Measurements from ENCODE around the gene UBE2O. TPM values are rescaled to one million over a fixed set of nuclear protein-coding genes. Genes with fewer than 3 reads are reported as not detected.
A peak's percentile ranks its signal among the peaks of the same experiment; 100 is the strongest.

The UBE2O gene
- total RNA-seq, 1 donor from 2014 or later, result 19.3 TPM

GRCh38 chr17:76382803-76383545 lies 70.0 kb downstream of the UBE2O start:
- peak; percentile 29 for ATAC-seq
- intact Hi-C loops (cut with DNase I), result no loop called here
- no peak for TF ChIP-seq CTCF (IDR thresholded peaks at IDR 0.05)

GRCh38 chr17:76382351-76382802 lies 70.6 kb downstream of the UBE2O start:
- H3K36me3 ChIP-seq, result no peaks in the 10 kb centered on the region
- no peaks in the 10 kb centered on the region for H3K9me3 ChIP-seq
- H3K4me3 ChIP-seq, result peak overlapping the region; percentile 68
- ATAC-seq, result no peak
- peak overlapping the region; percentile 77 for H3K27ac ChIP-seq
- H3K4me1 ChIP-seq, result peaks cover 33% of the 10 kb centered on the region
- no peak for TF ChIP-seq CTCF (IDR thresholded peaks at IDR 0.05)
- intact Hi-C loops (cut with DNase I), result no loop called here
- H3K27me3 ChIP-seq, result no peaks in the 10 kb centered on the region
- no peak for DNase-seq

More at GRCh38 chr17:76382803-76383545, 70.0 kb downstream of the UBE2O start:
- Histone ChIP-seq H3K9me3 (no peaks in the 10 kb centered on the region), H3K4me3 (peak overlapping the region; percentile 68), H3K27ac (peak overlapping the region; percentile 77), H3K36me3 (no peaks in the 10 kb centered on the region), H3K27me3 (no peaks in the 10 kb centered on the region), H3K4me1 (peaks cover 33% of the 10 kb centered on the region)
- DNase-seq, result peak; percentile 82

GRCh38 chr17:76381633-76382350 lies 71.2 kb downstream of the UBE2O start:
- no peak for TF ChIP-seq CTCF (IDR thresholded peaks at IDR 0.05)
- H3K36me3 ChIP-seq, result no peaks in the 10 kb centered on the region
- intact Hi-C loops (cut with DNase I), result no loop called here
- H3K4me1 ChIP-seq, result peaks cover 33% of the 10 kb centered on the region
- no peaks in the 10 kb centered on the region for H3K27me3 ChIP-seq
- peak overlapping the region; percentile 68 for H3K4me3 ChIP-seq
- no peaks in the 10 kb centered on the region for H3K9me3 ChIP-seq
- ATAC-seq (no peak), DNase-seq (no peak)
- H3K27ac ChIP-seq, result no peak overlapping the region

- ATAC-seq (no peak), DNase-seq (no peak)
- intact Hi-C loops (cut with DNase I), result no loop called here
- Histone ChIP-seq H3K4me3 (no peak overlapping the region), H3K27ac (no peak overlapping the region), H3K4me1 (peaks cover 18% of the 10 kb centered on the region), H3K36me3 (no peaks in the 10 kb centered on the region), H3K9me3 (no peaks in the 10 kb centered on the region), H3K27me3 (no peaks in the 10 kb centered on the region)
- TF ChIP-seq CTCF (IDR thresholded peaks at IDR 0.05), result no peak
These were observed 73.1 kb downstream of the UBE2O start for GRCh38 chr17:76379646-76380376.

GRCh38 chr17:76379275-76379641 lies 73.7 kb downstream of the UBE2O start:
- Histone ChIP-seq H3K36me3 (no peaks in the 10 kb centered on the region), H3K9me3 (no peaks in the 10 kb centered on the region), H3K4me1 (peaks cover 15% of the 10 kb centered on the region), H3K4me3 (no peak overlapping the region), H3K27me3 (no peaks in the 10 kb centered on the region), H3K27ac (no peak overlapping the region)
- DNase-seq (no peak), ATAC-seq (no peak)
- no peak for TF ChIP-seq CTCF (IDR thresholded peaks at IDR 0.05)
- intact Hi-C loops (cut with DNase I), result no loop called here
